SK-N-SH (cell line): ENCODE results near the gene RICTOR. TPM values are rescaled to one million over a fixed set of nuclear protein-coding genes. Genes with fewer than 3 reads are reported as not detected.

ENCODE experiments used
- CTCF ChIA-PET: fragments of 300-600, 350-600 bp; formaldehyde crosslinking; extraction: SDS; loops from one replicate; lab custom pipeline; 2021; lab: Yijun Ruan, JAX
- POLR2A ChIA-PET: fragments of 350-600 bp; sonication (Branson Sonifier 250); formaldehyde crosslinking; extraction: SDS; loops from one replicate; lab custom pipeline; 2020; ENCODE audit warnings: antibody characterized with exemption, inconsistent platforms; lab: Yijun Ruan, JAX
- DNase-seq: peaks from one replicate; pipeline ENCODE4 v3.0.0; 2012
- H2AFZ ChIP-seq: fragments of 200-600 bp; sonication (generic); 2 replicates; pipeline ENCODE4 v1.8.1; 2016; ENCODE audit warnings: antibody characterized with exemption, mild to moderate bottlenecking, low read depth
- H3F3A ChIP-seq: fragments of 200-600 bp; sonication (generic); replicated peaks from 2 replicates; pipeline ENCODE3; 2016; ENCODE audit warnings: antibody characterized with exemption, mild to moderate bottlenecking; ENCODE audit not compliant: insufficient read depth
- H3K27ac ChIP-seq, 2 experiments: fragments of 200-500 bp in 1 of 2; fragments of 200-600 bp in 1 of 2; sonication (Bioruptor generic) in 1 of 2; sonication (generic), shearing (Covaris generic) in 1 of 2; 2 replicates each; pipeline versions ENCODE4 v1.5.1 to v1.6.1; 2014 to 2016; ENCODE audit warnings: low read depth in 2 of 2, inconsistent platforms in 1 of 2, low read length in 1 of 2, mild to moderate bottlenecking in 1 of 2, mixed read lengths in 1 of 2
- H3K27me3 ChIP-seq: fragments of 200-600 bp; sonication (generic), shearing (Covaris generic); 2 replicates; pipeline ENCODE4 v1.6.1; 2016; ENCODE audit warnings: mixed run types; ENCODE audit not compliant: insufficient read depth
- H3K36me3 ChIP-seq, 2 experiments: fragments of 200-500 bp in 1 of 2; fragments of 200-600 bp in 1 of 2; sonication (Bioruptor generic) in 1 of 2; sonication (generic) in 1 of 2; replicated peaks in 1 of 2; 2 replicates each; pipeline versions ENCODE3 to v1.5.1; 2014 to 2016; ENCODE audit warnings: low read length in 1 of 2, mild to moderate bottlenecking in 1 of 2; ENCODE audit not compliant: insufficient read depth in 2 of 2, control insufficient read depth in 1 of 2
- H3K4me1 ChIP-seq, 2 experiments: fragments of 200-500 bp in 1 of 2; fragments of 200-600 bp in 1 of 2; sonication (Bioruptor generic) in 1 of 2; sonication (generic), shearing (Covaris generic) in 1 of 2; 2 replicates each; pipeline versions ENCODE4 v1.5.1 to v1.6.1; 2014 to 2016; ENCODE audit warnings: low read depth in 1 of 2, low read length in 1 of 2, mixed run types in 1 of 2; ENCODE audit not compliant: insufficient read depth in 2 of 2, control insufficient read depth in 1 of 2
- H3K4me2 ChIP-seq: fragments of 200-600 bp; sonication (generic), shearing (Covaris generic); 2 replicates; pipeline ENCODE4 v1.6.1; 2017; ENCODE audit warnings: mixed run types
- H3K4me3 ChIP-seq, 2 experiments: fragments of 200-500 bp in 1 of 2; fragments of 200-600 bp in 1 of 2; sonication (Bioruptor generic) in 1 of 2; sonication (generic), shearing (Covaris generic) in 1 of 2; 2 replicates each; pipeline versions ENCODE4 v1.5.1 to v1.8.1; 2014 to 2016; ENCODE audit warnings: low read depth in 2 of 2, inconsistent platforms in 1 of 2, low read length in 1 of 2, mild to moderate bottlenecking in 1 of 2, mixed read lengths in 1 of 2, moderate library complexity in 1 of 2
- H3K79me2 ChIP-seq: fragments of 200-600 bp; sonication (generic); 2 replicates; pipeline ENCODE4 v1.8.1; 2017; ENCODE audit warnings: mild to moderate bottlenecking; ENCODE audit not compliant: insufficient read depth
- H3K9ac ChIP-seq: fragments of 200-600 bp; sonication (generic); 2 replicates; pipeline ENCODE4 v1.6.1; 2017; ENCODE audit warnings: mixed run types
- H3K9me2 ChIP-seq: fragments of 200-600 bp; sonication (generic); 2 replicates; pipeline ENCODE4 v1.6.1; 2017; ENCODE audit warnings: mixed run types
- H3K9me3 ChIP-seq: fragments of 200-600 bp; sonication (generic); 2 replicates; pipeline ENCODE4 v1.6.1; 2017; ENCODE audit warnings: mixed run types, mild to moderate bottlenecking, moderate library complexity
- H4K20me1 ChIP-seq: fragments of 200-600 bp; sonication (generic); 2 replicates; pipeline ENCODE4 v1.6.1; 2017; ENCODE audit warnings: mild to moderate bottlenecking, mixed run types; ENCODE audit not compliant: insufficient read depth
- CHD2 ChIP-seq: fragments of 150-350 bp; IDR thresholded peaks from 2 replicates; pipeline ENCODE4 v1.6.1; 2018; ENCODE audit warnings: low read length; ENCODE audit not compliant: partially characterized antibody
- EP300 ChIP-seq, 2 experiments: IDR thresholded peaks; 2 replicates each; pipeline versions ENCODE4 v1.4.0 to v1.6.1; 2012; ENCODE audit warnings: borderline replicate concordance in 1 of 2, low read depth in 1 of 2, low read length in 1 of 2
- EZH2phosphoT487 ChIP-seq: fragments of 200-600 bp; sonication (generic); IDR thresholded peaks from 2 replicates; pipeline ENCODE4 v1.6.1; 2017; ENCODE audit warnings: low read depth, mixed run types, mild to moderate bottlenecking, antibody characterized with exemption, moderate library complexity, borderline replicate concordance
- FOXJ3 ChIP-seq: sonication (generic); formaldehyde crosslinking; IDR thresholded peaks from 2 replicates; pipeline ENCODE4 v1.5.1; 2020; ENCODE audit warnings: mild to moderate bottlenecking, missing genetic modification reagents
- GABPA ChIP-seq: IDR thresholded peaks from 2 replicates; pipeline ENCODE4 v1.4.0; 2012; ENCODE audit warnings: low read depth, mild to moderate bottlenecking
- JUND ChIP-seq: IDR thresholded peaks from 2 replicates; pipeline ENCODE4 v1.4.0; 2012
- MEF2A ChIP-seq: IDR thresholded peaks from 2 replicates; pipeline ENCODE4 v1.4.0; 2012; ENCODE audit warnings: low read depth, borderline replicate concordance
- MXI1 ChIP-seq: IDR thresholded peaks from 2 replicates; pipeline ENCODE4 v1.6.1; 2012; ENCODE audit warnings: mild to moderate bottlenecking, low read depth, low read length, improper control_type of control experiment
- NRF1 ChIP-seq: IDR thresholded peaks from 2 replicates; pipeline ENCODE4 v1.6.1; 2012; ENCODE audit warnings: low read depth, mild to moderate bottlenecking, low read length
- PBX3 ChIP-seq: IDR thresholded peaks from 2 replicates; pipeline ENCODE4; 2012
- POLR2AphosphoS5 ChIP-seq: IDR thresholded peaks from 2 replicates; pipeline ENCODE4 v1.6.1; 2012; ENCODE audit warnings: low read depth, low read length
- RAD21 ChIP-seq: IDR thresholded peaks from 2 replicates; pipeline ENCODE4 v1.6.1; 2012; ENCODE audit warnings: mild to moderate bottlenecking, low read length
- RFX5 ChIP-seq: IDR thresholded peaks from 2 replicates; pipeline ENCODE4 v1.6.1; 2012; ENCODE audit warnings: mild to moderate bottlenecking, improper control_type of control experiment, low read length
- SMC3 ChIP-seq: IDR thresholded peaks from 2 replicates; pipeline ENCODE4 v1.6.1; 2012; ENCODE audit warnings: low read depth, low read length, improper control_type of control experiment
- TEAD4 ChIP-seq: IDR thresholded peaks from 2 replicates; pipeline ENCODE4 v1.4.0; 2012; ENCODE audit warnings: mild to moderate bottlenecking, borderline replicate concordance; ENCODE audit not compliant: insufficient read depth
- USF1 ChIP-seq: IDR thresholded peaks from 2 replicates; pipeline ENCODE4 v1.4.0; 2012; ENCODE audit warnings: low read depth, borderline replicate concordance
- USF2 ChIP-seq: fragments of 150-350 bp; IDR thresholded peaks from 2 replicates; pipeline ENCODE4 v1.6.1; 2017; ENCODE audit warnings: antibody characterized with exemption, low read length, low read depth, borderline replicate concordance
- ZBTB33 ChIP-seq: IDR thresholded peaks from 2 replicates; pipeline ENCODE4 v1.4.0; 2012; ENCODE audit warnings: low read depth, borderline replicate concordance
- WGBS: methylation state at CpG from one replicate; pipeline ENCODE4 v1.1.6; 2017; ENCODE audit warnings: low lambda C conversion rate; 5-methylcytosine and 5-hydroxymethylcytosine counted together
- polyA plus RNA-seq, 3 experiments: library from polyadenylated mRNA; depleted of rRNA; stranded (reverse); fragments of >200 nt; gene quantifications; 2 replicates each; pipeline ENCODE4 v1.2.3, GENCODE V29; 2012

The RICTOR gene
- polyA plus RNA-seq, 1 of the 3 experiments (the other 2 are of a cell fraction) = 1.6 TPM

- no peak overlapping the region for H3K4me2 ChIP-seq
- ChIA-PET CTCF (interaction anchor here (1.3 to 4.6 kb wide), 2 partner anchors 32 to 42 kb away, joined by 3 to 21 read pairs; no protein-coding TSS in a partner anchor), POLR2A (no interaction called here)
- no peak for TF ChIP-seq SMC3
- TF ChIP-seq RAD21 = no peak
- no peak for TF ChIP-seq ZBTB33
- TF ChIP-seq MEF2A = no peak
- no peak for TF ChIP-seq GABPA
- TF ChIP-seq JUND = no peak
- no peak for TF ChIP-seq EP300 (IDR thresholded peaks at IDR 0.05; ENCODE audit: borderline replicate concordance in 1 of 2, low read depth in 1 of 2, low read length in 1 of 2)
- no peak for TF ChIP-seq FOXJ3 (CRISPR knock-in tag)
- no peak for TF ChIP-seq MXI1
- no peak for TF ChIP-seq POLR2AphosphoS5
- TF ChIP-seq USF1 = no peak
- TF ChIP-seq NRF1 = no peak
- no peak for TF ChIP-seq TEAD4
- TF ChIP-seq PBX3 = no peak
- no peak for TF ChIP-seq RFX5
- TF ChIP-seq CHD2 = no peak
- TF ChIP-seq USF2 = no peak
- TF ChIP-seq EZH2phosphoT487 = no peak; the same call in 1 of the 2 replicates
- H2AFZ ChIP-seq = no peak overlapping the region
- 35% methylated on average over 4 of the region's 4 CpGs for WGBS
- H3K36me3 ChIP-seq = no peaks in the 10 kb centered on the region
- H4K20me1 ChIP-seq = no peaks in the 10 kb centered on the region
- H3K4me3 ChIP-seq = no peak overlapping the region
- no peaks in the 10 kb centered on the region for H3K4me1 ChIP-seq
- no peak overlapping the region for H3K27ac ChIP-seq
- no peaks in the 10 kb centered on the region for H3F3A ChIP-seq
- H3K9ac ChIP-seq = no peak overlapping the region
- DNase-seq = no peak
- peaks cover 5% of the 10 kb centered on the region; the same call in 1 of the 2 replicates for H3K27me3 ChIP-seq
- H3K79me2 ChIP-seq = no peaks in the 10 kb centered on the region
- no peaks in the 10 kb centered on the region for H3K9me3 ChIP-seq
- no peaks in the 10 kb centered on the region; the same call in 1 of the 2 replicates for H3K9me2 ChIP-seq
These were observed 39.3 kb upstream of the RICTOR start for GRCh38 chr5:39113354-39113953.
